ENCODE data around the gene USP3. TPM values are rescaled to one million over a fixed set of nuclear protein-coding genes. Genes with fewer than 3 reads are reported as not detected.
A peak's percentile ranks its signal among the peaks of the same experiment; 100 is the strongest.

Gene USP3
- total and polyA plus RNA-seq, 10 of the 15 experiments (the other 5 are each of a cell fraction or from before 2014, with no cell fraction given) = 23.8 to 64.5 (median 50.3) TPM

DNA sequence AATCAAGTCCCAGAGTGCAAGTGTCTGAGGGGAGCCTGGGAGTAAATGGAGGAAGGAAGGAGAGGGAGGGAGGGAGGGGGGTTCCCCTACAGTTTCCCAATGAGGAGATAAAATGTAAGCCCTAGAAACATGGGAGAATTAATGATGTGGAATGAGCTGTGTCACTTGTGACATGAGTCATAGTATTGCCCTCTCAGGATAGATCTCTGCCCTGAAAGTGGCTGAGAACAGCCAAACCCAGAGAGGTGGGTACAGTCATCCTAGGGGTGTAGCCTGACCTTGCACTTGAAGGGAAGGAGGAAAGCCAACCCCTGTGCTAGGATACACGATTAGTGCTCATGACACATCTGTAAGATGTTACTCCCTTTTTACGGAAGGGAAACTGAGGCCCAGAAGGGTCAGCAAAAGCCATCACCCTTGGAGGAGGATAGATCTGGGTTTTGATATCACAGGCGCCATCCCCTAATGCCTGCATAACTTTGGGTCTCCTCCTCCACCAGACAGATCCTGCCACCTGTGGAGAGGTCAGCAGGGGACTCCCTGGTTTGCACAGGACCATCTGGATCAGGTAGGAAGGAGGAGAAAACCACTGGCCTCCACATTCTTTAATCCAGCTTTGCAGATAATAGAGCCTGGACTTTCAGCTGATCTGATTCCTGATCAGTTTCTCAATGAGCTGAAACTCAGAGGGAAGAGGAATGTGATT, 23.1 kb upstream of the USP3 start (continued):
- peak; percentile 5; the same call in 1 of the 2 replicates for TF ChIP-seq TCF12 (IDR thresholded peaks at IDR 0.05; ENCODE audit: low read depth, low read length)
- no peak for TF ChIP-seq TARDBP (IDR thresholded peaks at IDR 0.05; ENCODE audit: borderline replicate concordance)
- 0 out of 2 replicates have a peak, but pooled peaks have one; percentile 24 for TF ChIP-seq SMARCA5 (IDR thresholded peaks at IDR 0.05)
- TF ChIP-seq JUNB (IDR thresholded peaks at IDR 0.05) = peak; percentile 63
- TF ChIP-seq NFXL1 (IDR thresholded peaks at IDR 0.05; ENCODE audit: borderline replicate concordance) = no peak
- no peak for TF ChIP-seq ZNF207 (IDR thresholded peaks at IDR 0.05; ENCODE audit: borderline replicate concordance)
- TF ChIP-seq BCL11A (IDR thresholded peaks at IDR 0.05; ENCODE audit: low read depth, low read length) = peak; percentile 47; the same call in 1 of the 2 replicates
- peak; percentile 44; the same call in 1 of the 2 replicates for TF ChIP-seq DPF2 (IDR thresholded peaks at IDR 0.05)
- no peak for TF ChIP-seq YY1 (IDR thresholded peaks at IDR 0.05; ENCODE audit: low read depth, low read length)
- no peak for TF ChIP-seq MYB (IDR thresholded peaks at IDR 0.05; ENCODE audit: borderline replicate concordance, low read depth, low read length)
- TF ChIP-seq FOXM1 (IDR thresholded peaks at IDR 0.05; ENCODE audit: low read depth, low read length) = no peak
- no peak for TF ChIP-seq RFX5 (IDR thresholded peaks at IDR 0.05; ENCODE audit: low read depth, low read length)

DNA sequence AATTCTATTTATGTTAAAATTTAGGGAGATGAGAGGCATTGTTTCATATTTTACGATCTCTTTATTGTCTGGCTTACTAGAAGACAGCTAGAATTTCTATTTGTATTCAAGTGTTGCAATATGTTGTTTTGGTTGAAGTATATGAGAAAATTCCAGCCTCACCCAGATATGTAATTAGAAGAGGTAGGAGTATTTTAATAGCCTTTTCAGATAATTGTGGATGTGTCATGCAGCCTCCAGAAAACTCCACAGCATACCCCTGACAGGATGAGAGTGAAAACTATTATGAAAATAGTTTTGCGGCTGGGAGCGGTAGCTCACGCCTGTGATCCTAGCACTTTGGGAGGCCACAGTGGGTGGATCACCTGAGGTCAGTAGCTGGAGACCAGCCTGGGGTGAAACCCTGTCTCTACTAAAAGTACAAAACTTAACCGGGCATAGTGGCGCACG, 21.5 kb upstream of the USP3 start:
- H3K9ac ChIP-seq (ENCODE audit: control insufficient read depth, insufficient read depth, low read length) = no peak overlapping the region
- ATAC-seq = no peak
- in situ Hi-C loops (cut with MboI) (loop anchor here (25.0 kb wide), 1 partner anchor 1404 kb away; no protein-coding TSS in a partner anchor), intact Hi-C loops (cut with micrococcal nuclease; ENCODE audit: unreplicated experiment) (no loop called here)
- no peak overlapping the region for H2AFZ ChIP-seq (ENCODE audit: control insufficient read depth, low read depth, low read length)
- ChIA-PET POLR2A (interaction anchor here (0.8 to 9.7 kb wide), 8 partner anchors 9 to 118 kb away, joined by 3 to 110 read pairs (median 6); partner anchors contain the start of gene USP3), CTCF (interaction anchor here (0.7 to 5.5 kb wide), 11 partner anchors 9 to 192 kb away, joined by 3 to 62 read pairs (median 8); partner anchors contain the start of gene USP3), RAD21 (ENCODE audit: unreplicated experiment) (interaction anchor here (1.0 to 8.5 kb wide), 11 partner anchors 9 to 117 kb away, joined by 3 to 144 read pairs (median 9); partner anchors contain the start of genes FBXL22 and USP3), SMC1A (ENCODE audit: uncharacterized antibody, unreplicated experiment) (interaction anchor here (0.7 to 8.0 kb wide), 17 partner anchors 8 to 317 kb away, joined by 3 to 151 read pairs (median 10); partner anchors contain the start of genes FBXL22 and USP3)
- no peaks in the 10 kb centered on the region for H3K9me3 ChIP-seq (replicated peaks; ENCODE audit: control insufficient read depth, insufficient read depth, low read length)
- H4K20me1 ChIP-seq (ENCODE audit: control insufficient read depth, insufficient read depth) = no peaks in the 10 kb centered on the region
- H3K4me2 ChIP-seq (ENCODE audit: control insufficient read depth, insufficient read depth) = no peak overlapping the region
- WGBS (ENCODE audit: insufficient coverage, insufficient replicate concordance, low lambda C conversion rate, missing lambda C conversion rate) = 83% methylated on average over 7 of the region's 7 CpGs
- no peak overlapping the region for H3K27ac ChIP-seq (ENCODE audit: control insufficient read depth, insufficient read depth)
- BruUV-seq (replicated peaks) = no TSS peak
- no peak overlapping the region for H3K4me3 ChIP-seq
- FAIRE-seq = no peak
- no peaks in the 10 kb centered on the region; the same call in 1 of the 2 replicates for H3K79me2 ChIP-seq (ENCODE audit: control insufficient read depth, insufficient read depth, low read length)
- no peaks in the 10 kb centered on the region for H3K36me3 ChIP-seq (ENCODE audit: control insufficient read depth in 2 of 2, insufficient read depth in 2 of 2, low read length in 1 of 2)
- peaks cover 82% of the 10 kb centered on the region for H3K4me1 ChIP-seq (ENCODE audit: control insufficient read depth, insufficient read depth, low read length)
- TF ChIP-seq, protein P1, sequence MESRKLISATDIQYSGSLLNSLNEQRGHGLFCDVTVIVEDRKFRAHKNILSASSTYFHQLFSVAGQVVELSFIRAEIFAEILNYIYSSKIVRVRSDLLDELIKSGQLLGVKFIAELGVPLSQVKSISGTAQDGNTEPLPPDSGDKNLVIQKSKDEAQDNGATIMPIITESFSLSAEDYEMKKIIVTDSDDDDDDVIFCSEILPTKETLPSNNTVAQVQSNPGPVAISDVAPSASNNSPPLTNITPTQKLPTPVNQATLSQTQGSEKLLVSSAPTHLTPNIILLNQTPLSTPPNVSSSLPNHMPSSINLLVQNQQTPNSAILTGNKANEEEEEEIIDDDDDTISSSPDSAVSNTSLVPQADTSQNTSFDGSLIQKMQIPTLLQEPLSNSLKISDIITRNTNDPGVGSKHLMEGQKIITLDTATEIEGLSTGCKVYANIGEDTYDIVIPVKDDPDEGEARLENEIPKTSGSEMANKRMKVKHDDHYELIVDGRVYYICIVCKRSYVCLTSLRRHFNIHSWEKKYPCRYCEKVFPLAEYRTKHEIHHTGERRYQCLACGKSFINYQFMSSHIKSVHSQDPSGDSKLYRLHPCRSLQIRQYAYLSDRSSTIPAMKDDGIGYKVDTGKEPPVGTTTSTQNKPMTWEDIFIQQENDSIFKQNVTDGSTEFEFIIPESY (IDR thresholded peaks at IDR 0.05) = 0 out of 2 replicates have a peak, but pooled peaks have one; percentile 50
- TF ChIP-seq, protein P2, sequence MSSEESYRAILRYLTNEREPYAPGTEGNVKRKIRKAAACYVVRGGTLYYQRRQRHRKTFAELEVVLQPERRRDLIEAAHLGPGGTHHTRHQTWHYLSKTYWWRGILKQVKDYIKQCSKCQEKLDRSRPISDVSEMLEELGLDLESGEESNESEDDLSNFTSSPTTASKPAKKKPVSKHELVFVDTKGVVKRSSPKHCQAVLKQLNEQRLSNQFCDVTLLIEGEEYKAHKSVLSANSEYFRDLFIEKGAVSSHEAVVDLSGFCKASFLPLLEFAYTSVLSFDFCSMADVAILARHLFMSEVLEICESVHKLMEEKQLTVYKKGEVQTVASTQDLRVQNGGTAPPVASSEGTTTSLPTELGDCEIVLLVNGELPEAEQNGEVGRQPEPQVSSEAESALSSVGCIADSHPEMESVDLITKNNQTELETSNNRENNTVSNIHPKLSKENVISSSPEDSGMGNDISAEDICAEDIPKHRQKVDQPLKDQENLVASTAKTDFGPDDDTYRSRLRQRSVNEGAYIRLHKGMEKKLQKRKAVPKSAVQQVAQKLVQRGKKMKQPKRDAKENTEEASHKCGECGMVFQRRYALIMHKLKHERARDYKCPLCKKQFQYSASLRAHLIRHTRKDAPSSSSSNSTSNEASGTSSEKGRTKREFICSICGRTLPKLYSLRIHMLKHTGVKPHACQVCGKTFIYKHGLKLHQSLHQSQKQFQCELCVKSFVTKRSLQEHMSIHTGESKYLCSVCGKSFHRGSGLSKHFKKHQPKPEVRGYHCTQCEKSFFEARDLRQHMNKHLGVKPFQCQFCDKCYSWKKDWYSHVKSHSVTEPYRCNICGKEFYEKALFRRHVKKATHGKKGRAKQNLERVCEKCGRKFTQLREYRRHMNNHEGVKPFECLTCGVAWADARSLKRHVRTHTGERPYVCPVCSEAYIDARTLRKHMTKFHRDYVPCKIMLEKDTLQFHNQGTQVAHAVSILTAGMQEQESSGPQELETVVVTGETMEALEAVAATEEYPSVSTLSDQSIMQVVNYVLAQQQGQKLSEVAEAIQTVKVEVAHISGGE (CRISPR knock-in tag; IDR thresholded peaks at IDR 0.05) = no peak
- TF ChIP-seq HDGF (IDR thresholded peaks at IDR 0.05) = 0 out of 2 replicates have a peak, but pooled peaks have one; percentile 47
- DNase-seq (ENCODE audit: low read depth, low spot score) = no peak
- no peaks in the 10 kb centered on the region for H3K27me3 ChIP-seq (replicated peaks in 1 of 2; ENCODE audit: control insufficient read depth in 2 of 2, insufficient read depth in 2 of 2, low read length in 1 of 2)
